Stimulated activated naive CD8-positive, alpha-beta T cell treated with anti-CD3 and anti-CD28 coated beads, Interleukin-15, amount 100 ng/mL, for 72 hours (primary cell): Measurements from ENCODE around the gene KDM7A.

Experiments
- ATAC-seq: fragments of 150-1000 bp; cut with Tn5 transposase; 2 replicates; pipeline ENCODE4 v1.10.0; 2021; ENCODE audit warnings: mild to moderate bottlenecking, moderate library complexity
- DNase-seq, 2 donors: peaks; one replicate each; pipeline ENCODE4 v3.0.0; 2021 to 2022
- H3K27ac Mint-ChIP-seq, 2 donors: one replicate each; pipeline ENCODE4 v1.8.0; 2022; ENCODE audit warnings: mild to moderate bottlenecking in 2 of 2, mixed read lengths in 2 of 2, moderate library complexity in 2 of 2
- H3K27me3 Mint-ChIP-seq: one replicate; pipeline ENCODE4 v1.8.0; 2022; ENCODE audit warnings: mixed read lengths
- H3K4me1 Mint-ChIP-seq: one replicate; pipeline ENCODE4 v1.8.0; 2022; ENCODE audit warnings: mild to moderate bottlenecking, mixed read lengths
- H3K4me3 Mint-ChIP-seq, 2 donors: one replicate each; pipeline ENCODE4 v1.8.0; 2022; ENCODE audit warnings: mild to moderate bottlenecking in 2 of 2, mixed read lengths in 2 of 2, moderate library complexity in 1 of 2
- H3K9me3 Mint-ChIP-seq, 2 donors: one replicate each; pipeline ENCODE4 v1.8.0; 2022; ENCODE audit warnings: mixed read lengths in 2 of 2

The KDM7A gene, protein sequence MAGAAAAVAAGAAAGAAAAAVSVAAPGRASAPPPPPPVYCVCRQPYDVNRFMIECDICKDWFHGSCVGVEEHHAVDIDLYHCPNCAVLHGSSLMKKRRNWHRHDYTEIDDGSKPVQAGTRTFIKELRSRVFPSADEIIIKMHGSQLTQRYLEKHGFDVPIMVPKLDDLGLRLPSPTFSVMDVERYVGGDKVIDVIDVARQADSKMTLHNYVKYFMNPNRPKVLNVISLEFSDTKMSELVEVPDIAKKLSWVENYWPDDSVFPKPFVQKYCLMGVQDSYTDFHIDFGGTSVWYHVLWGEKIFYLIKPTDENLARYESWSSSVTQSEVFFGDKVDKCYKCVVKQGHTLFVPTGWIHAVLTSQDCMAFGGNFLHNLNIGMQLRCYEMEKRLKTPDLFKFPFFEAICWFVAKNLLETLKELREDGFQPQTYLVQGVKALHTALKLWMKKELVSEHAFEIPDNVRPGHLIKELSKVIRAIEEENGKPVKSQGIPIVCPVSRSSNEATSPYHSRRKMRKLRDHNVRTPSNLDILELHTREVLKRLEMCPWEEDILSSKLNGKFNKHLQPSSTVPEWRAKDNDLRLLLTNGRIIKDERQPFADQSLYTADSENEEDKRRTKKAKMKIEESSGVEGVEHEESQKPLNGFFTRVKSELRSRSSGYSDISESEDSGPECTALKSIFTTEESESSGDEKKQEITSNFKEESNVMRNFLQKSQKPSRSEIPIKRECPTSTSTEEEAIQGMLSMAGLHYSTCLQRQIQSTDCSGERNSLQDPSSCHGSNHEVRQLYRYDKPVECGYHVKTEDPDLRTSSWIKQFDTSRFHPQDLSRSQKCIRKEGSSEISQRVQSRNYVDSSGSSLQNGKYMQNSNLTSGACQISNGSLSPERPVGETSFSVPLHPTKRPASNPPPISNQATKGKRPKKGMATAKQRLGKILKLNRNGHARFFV

DNA sequence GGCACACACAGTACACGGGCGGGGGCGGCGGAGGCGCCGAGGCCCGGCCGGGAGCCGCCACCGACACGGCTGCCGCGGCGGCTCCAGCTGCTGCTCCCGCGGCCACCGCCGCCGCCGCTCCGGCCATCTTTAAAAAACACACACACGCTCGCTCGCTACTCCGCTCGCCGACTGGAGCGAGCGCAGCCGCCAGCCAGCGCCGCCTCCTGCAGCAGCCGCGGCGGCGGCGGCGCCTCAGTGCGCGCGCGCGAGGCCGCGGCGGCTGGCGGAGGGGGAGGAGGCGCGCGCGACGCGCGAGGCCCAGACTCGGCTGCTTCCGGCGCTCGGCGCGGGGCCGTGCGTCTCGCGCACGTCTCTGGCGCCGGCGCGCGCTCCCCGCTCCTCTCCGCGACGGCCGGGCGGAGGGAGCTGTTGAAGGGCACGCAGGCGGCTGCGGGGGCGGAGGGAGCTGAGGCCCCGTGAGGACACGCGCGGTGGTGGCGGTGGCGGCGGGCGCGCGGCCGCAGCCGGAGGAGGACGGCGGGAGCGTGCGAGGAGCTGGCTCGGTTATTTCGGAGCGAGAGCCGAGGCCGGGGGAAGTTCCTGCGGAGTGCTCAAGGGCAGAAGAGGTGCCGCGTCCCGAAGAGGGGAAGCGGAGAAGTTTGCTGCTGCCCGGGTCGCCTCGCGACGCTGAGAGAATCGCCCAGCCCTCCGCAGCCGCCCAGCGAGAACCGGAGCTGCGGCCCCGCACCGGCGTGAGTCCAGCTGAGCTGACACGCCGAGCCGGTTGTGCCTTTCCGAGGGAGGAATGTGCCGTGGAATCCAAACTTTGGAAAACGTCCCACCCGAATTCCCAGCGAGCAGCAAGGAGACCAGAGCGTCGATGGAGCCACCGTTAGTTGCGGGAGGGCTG lies at the start of gene KDM7A:
TSS of gene KDM7A (minus strand) at position 173 of the 892 bp plus-strand sequence. CDS start at position 127, 46 bp downstream.
- Mint-ChIP-seq H3K4me3 (peak within 1 kb of the TSS; percentile 96 to 99), H3K27ac (peak within 1 kb of the TSS; percentile 94 to 97), H3K27me3 (peaks cover 8% of the 10 kb centered on the region), H3K9me3 (peaks cover 0 to 7% of the 10 kb centered on the region in 2 donors), H3K4me1 (peaks cover 33% of the 10 kb centered on the region)
- ATAC-seq (peak; percentile 84), DNase-seq (peak; percentile 93)

DNA sequence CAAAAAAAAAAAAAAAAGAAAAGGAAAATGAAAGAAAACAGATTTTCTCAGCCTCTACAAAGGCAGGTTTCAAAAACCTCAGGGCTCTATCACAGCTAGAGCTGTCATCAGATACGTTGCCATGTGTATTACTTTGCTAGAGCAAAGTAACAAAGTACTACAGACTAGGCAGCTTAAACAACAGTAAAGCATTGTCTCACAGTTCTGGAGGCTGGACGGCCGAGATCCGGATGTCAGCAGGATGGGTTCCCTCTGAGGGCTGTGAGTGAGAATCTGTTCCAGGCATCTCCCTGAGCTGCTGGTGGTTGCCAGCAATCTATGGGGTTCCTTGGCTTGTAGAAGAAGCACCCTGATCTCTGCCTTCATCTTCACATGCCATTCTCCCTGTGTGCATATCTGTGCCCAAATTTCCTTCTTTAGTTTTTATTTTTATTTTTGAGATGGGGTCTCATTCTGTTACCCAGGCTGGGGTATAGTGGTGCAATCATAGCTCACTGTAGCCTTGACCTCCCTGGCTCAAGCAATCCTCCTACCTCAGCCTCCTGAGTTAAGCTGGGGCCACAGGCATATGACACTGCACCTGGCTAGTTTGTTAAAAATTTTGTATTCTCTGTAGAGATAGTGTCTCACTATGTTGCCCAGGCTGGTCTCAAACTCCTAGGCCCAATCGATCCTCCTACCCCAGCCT lies 48.9 kb upstream of the KDM7A start:
- H3K4me1 Mint-ChIP-seq: peaks cover 64% of the 10 kb centered on the region
- no peaks in the 10 kb centered on the region for H3K27me3 Mint-ChIP-seq
- H3K4me3 Mint-ChIP-seq: peak overlapping the region in 1 of 2 donors; percentile 53
- H3K27ac Mint-ChIP-seq: peak overlapping the region; percentile 34 to 47
- no peaks in the 10 kb centered on the region for H3K9me3 Mint-ChIP-seq
- ATAC-seq: no peak
- DNase-seq: no peak

DNA sequence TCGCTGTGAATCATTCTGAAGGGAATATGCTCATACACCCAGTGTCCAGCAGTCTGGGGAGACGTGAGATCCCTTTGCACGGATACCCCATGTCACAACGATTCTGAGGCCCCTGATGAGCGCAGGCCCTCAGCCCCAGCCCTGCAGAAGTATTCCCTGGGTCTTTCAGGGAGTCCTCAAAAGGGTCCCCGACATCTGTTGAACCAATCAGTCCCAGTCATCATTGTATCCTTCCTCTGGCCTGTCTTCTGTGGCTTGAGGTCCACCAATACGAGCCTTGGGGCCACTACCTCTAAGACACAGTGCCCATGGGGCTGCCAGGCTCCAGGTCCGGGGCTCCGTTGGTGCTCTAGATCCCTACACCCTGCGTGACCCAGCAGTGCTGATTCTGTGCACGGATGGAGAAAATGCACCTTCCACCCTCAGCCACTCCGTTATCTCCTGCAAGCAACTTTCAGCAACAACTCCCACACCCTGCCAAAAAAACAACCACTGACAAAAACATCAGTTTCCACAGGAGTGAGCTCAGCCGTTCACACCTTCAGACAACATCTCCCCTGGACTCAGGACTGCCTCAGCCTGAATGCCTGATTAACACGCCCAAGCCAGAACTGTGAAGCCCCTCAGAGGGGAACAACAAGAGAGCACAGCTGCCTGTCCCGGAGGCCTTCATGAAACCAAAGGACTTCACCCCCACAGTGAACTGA lies 46.9 kb upstream of the KDM7A start:
- peak overlapping the region in 1 of 2 donors; percentile 61 for H3K27ac Mint-ChIP-seq
- H3K4me3 Mint-ChIP-seq: peak overlapping the region in 1 of 2 donors; percentile 50
- no peaks in the 10 kb centered on the region for H3K27me3 Mint-ChIP-seq
- peaks cover 0 to 4% of the 10 kb centered on the region in 2 donors for H3K9me3 Mint-ChIP-seq
- ATAC-seq (peak; percentile 48), DNase-seq (no peak)
- peaks cover 50% of the 10 kb centered on the region for H3K4me1 Mint-ChIP-seq

DNA sequence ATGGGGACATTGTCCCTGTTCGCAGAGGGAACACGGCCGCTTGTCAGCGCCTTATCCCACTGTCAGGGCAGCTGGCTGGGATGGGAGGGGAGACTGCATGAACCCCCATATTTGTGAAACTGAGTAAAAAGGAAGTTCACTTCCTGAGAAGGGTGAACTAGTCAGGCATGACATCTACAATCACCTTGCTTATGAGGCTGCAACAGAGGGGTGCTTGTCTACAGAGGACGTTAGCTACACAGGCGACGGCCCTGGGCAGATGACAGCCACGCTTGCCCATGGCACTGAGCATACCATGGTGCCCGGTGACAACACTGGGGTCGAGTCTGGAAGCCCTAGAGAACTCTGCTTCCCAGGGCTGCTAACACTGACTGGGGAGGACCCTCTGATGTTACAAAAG lies 46.0 kb upstream of the KDM7A start:
- H3K4me1 Mint-ChIP-seq: peaks cover 45% of the 10 kb centered on the region
- no peak for DNase-seq
- no peaks in the 10 kb centered on the region for H3K27me3 Mint-ChIP-seq
- H3K27ac Mint-ChIP-seq: no peak overlapping the region
- H3K9me3 Mint-ChIP-seq: peaks cover 0 to 13% of the 10 kb centered on the region in 2 donors
- no peak overlapping the region for H3K4me3 Mint-ChIP-seq
- no peak for ATAC-seq

DNA sequence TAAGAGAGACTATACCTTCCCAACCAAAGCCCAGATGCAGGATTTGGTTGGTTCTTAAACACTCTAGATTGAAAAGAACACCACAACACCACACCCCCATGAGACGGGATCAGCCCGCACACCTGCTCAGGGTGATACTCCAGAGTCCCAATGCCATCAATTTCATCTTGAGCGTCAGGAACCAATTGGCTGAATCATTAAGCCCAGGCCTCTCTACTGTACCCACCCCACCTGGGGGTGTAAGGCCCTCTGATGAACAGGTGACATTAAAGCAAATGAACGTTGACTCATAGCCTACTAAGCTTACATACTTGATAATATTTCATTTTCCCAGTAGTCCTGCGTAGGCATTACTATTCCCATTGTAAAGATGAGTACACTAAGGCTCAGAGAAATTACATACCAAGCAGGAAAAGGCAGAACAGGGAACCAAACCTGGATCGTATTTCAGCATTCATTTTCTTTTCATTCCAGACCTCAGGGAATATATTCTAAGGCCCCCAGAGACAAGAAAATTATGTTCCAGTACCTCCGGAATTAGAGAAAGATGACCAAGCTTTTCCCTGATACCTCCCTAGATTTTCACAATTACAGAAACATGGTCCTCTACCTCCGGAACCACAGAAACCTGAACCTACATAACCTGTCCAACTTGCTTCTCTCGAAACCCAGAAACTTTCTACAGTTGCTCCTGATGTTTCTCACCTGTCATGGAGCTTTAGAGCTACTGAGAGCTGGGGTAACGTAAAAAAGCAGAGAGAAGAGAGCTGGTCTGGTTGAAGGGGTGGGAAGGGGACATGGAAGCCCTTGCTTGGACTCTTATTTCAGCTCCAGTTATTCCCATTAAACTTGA lies 43.1 kb upstream of the KDM7A start:
- peaks cover 33% of the 10 kb centered on the region for H3K4me1 Mint-ChIP-seq
- no peaks in the 10 kb centered on the region for H3K27me3 Mint-ChIP-seq
- H3K4me3 Mint-ChIP-seq: no peak overlapping the region

DNA sequence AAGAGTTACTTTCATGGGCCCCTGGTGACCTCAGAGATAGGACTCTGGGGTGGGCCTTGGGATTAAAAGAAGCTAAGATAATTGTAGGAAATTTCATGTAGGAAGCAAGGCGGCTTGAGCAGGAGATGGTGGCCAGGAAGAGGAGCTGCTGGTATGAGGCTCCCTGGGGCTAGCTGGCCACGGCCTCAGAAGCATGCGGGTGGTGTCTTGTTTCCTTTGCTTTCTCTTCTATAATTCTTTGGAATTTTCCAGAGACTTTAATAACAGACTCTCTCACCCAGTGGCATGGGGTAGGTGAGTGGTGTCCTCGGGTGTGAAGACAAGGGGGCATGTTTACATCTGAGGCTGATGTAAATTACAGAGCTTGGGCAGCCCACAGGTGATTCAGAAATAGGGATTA lies 41.9 kb upstream of the KDM7A start:
- DNase-seq (no peak), ATAC-seq (no peak)
- H3K27me3 Mint-ChIP-seq: no peaks in the 10 kb centered on the region
- H3K4me3 Mint-ChIP-seq: no peak overlapping the region
- no peak overlapping the region for H3K27ac Mint-ChIP-seq
- peaks cover 33% of the 10 kb centered on the region for H3K4me1 Mint-ChIP-seq
- peaks cover 8 to 28% of the 10 kb centered on the region in 2 donors for H3K9me3 Mint-ChIP-seq

More for the DNA sequence above, 43.1 kb upstream of the KDM7A start:
- peaks cover 5 to 25% of the 10 kb centered on the region in 2 donors for H3K9me3 Mint-ChIP-seq
- ATAC-seq (no peak), DNase-seq (no peak)
- no peak overlapping the region for H3K27ac Mint-ChIP-seq

DNA sequence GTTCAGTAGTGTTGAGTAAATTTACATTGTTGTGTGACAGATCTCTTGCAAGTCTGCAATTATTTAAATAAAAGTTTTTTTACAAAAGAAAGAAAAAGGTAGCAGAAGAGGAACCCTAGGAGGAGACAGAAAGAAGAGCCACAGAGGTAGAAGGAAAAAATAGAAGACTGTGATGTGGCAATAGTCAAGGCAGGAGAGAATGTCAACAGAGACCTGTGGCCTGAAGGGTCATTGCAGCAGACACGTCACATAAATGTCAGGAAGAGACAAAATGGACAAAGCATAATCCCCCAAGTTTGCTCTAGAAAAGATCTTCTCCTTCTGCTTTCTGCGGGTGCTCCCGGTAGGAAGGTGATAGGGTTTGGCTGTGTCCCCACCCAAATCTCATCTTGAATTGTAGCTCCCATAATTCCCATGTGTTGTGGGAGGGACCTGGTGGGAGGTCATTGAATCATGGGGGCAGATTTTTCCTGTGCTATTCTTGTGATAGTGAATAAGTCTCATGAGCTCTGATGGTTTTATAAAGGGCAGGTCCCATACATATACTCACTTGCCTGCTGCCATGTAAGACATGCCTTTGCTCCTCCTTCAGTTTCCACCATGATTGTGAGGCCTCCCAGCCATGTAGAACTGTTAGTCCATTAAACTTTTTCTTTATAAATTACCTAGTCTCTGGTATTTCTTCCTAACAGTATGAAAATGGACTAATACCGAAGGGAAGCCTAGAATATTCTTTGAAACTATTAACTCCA lies 41.1 kb upstream of the KDM7A start:
- Mint-ChIP-seq H3K27me3 (no peaks in the 10 kb centered on the region), H3K9me3 (peaks cover 8 to 28% of the 10 kb centered on the region in 2 donors), H3K27ac (no peak overlapping the region), H3K4me3 (no peak overlapping the region), H3K4me1 (peaks cover 27% of the 10 kb centered on the region)
- ATAC-seq (no peak), DNase-seq (no peak)

DNA sequence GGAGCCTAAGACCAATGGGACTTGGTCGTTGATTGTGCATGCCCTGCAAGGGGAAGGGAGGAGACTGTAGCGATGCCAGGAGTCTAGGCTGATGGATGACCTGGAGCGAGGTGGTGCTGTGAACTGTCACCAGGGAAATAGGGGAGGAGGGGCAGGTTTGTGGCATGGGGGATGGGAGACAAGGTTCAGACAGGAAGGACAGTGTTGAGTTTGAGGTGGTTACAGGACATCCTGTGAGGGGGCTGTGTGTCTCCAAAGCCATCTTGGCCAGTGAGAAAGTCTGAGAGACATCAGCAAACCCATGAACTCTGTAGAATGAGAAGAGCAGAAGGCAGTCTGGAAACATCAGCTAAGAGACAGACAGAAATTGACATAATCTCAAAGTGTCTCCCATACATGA lies 38.5 kb upstream of the KDM7A start:
- Mint-ChIP-seq H3K9me3 (peaks cover 8 to 28% of the 10 kb centered on the region in 2 donors), H3K4me1 (peaks cover 40% of the 10 kb centered on the region), H3K4me3 (no peak overlapping the region), H3K27me3 (no peaks in the 10 kb centered on the region), H3K27ac (peak overlapping the region in 1 of 2 donors; percentile 5)
- ATAC-seq: no peak
- DNase-seq: no peak

DNA sequence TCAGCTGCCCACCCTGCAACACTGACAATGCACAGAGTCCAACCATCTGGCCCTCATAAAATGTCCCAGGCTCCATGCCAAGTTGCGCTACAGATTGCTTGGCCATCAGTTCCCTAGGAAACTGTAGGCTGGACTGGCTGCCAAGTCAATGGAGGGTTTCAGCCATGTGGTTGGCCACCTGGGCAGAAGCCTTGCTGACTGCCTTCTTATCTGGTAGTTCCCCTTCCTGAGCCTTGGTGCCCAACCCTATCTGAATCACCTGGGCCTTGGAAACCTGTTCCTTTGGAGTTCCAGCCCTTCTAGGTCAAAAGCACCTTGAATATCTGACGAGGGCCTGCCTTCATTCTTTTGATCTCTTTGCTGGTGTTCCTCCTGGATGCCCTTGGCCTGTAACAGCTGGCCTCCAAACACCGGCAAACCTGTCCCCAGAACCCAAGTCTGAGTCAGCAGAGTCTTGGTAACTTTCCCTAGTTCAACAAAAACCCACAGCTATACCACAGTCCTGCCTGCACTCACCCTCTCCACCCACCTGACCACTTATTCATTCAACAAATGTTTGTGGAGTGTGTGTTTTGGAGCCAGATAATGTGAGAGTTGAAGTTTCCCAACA lies 37.4 kb upstream of the KDM7A start:
- DNase-seq: no peak
- Mint-ChIP-seq H3K27me3 (no peaks in the 10 kb centered on the region), H3K9me3 (peaks cover 8 to 28% of the 10 kb centered on the region in 2 donors), H3K27ac (peak overlapping the region in 1 of 2 donors; percentile 47), H3K4me3 (no peak overlapping the region), H3K4me1 (peaks cover 49% of the 10 kb centered on the region)
- ATAC-seq: peak; percentile 72

DNA sequence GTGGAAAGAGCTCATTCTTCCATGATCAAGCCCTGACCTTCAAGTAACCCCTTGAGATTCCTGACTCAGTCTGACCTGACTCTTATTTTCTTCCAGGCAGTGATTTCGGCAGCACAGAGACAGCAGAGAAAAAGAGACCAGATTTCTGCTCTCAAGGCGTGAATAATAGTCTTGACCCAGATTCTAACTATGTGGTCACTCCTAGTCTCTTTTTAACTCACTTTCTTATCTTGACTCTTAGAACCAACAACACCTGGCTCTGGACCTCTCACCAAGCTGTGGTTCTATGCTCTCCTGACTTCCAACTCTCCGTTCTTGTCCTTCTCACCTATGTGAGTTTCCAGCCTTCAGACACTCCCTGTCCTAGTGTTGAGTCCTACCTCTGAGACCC lies 36.9 kb upstream of the KDM7A start:
- Mint-ChIP-seq H3K4me3 (no peak overlapping the region), H3K9me3 (peaks cover 8 to 24% of the 10 kb centered on the region in 2 donors), H3K4me1 (peaks cover 49% of the 10 kb centered on the region), H3K27me3 (no peaks in the 10 kb centered on the region), H3K27ac (no peak overlapping the region)
- ATAC-seq (no peak), DNase-seq (no peak)

DNA sequence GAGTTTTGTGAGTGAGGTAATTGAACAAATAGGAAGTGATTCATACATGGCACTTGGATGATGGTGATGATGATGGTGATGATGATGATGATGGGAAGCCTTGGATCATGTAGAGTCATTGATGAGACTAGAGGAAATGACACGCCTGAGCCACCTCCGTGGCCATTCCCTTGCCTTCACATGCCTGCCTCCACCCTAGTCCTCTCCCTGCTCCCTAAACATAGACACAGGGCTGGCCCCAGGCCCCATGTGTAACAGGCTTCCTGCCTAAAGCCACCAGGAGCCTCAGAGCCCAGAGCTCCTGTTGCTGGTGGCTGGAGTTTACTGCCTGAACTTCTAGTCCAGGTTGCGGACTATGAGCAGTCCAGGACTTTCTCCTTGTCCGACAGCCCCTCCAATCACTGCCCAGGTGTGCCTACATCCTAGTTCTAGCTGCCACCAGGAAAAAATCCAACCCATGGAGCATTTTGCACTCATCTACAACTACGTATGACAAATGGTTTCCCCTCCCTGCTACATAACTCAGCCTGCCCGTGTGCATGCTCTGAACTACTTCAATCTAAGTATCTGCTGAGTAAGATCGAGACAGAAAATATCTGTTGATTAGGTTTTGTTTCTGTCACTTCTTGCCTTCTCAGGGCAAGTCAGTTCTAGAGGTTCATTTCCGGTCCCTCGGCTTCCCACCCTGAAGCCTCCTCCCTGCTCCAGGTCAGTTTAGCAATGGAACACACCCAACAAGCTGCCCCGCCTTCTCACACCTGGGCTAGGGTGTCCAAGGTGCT lies 35.5 kb upstream of the KDM7A start:
- DNase-seq (no peak), ATAC-seq (peak; percentile 49)
- peak overlapping the region in 1 of 2 donors; percentile 53 for H3K27ac Mint-ChIP-seq
- peaks cover 56% of the 10 kb centered on the region for H3K4me1 Mint-ChIP-seq
- H3K9me3 Mint-ChIP-seq: peaks cover 8 to 10% of the 10 kb centered on the region in 2 donors
- no peaks in the 10 kb centered on the region for H3K27me3 Mint-ChIP-seq
- H3K4me3 Mint-ChIP-seq: no peak overlapping the region

DNA sequence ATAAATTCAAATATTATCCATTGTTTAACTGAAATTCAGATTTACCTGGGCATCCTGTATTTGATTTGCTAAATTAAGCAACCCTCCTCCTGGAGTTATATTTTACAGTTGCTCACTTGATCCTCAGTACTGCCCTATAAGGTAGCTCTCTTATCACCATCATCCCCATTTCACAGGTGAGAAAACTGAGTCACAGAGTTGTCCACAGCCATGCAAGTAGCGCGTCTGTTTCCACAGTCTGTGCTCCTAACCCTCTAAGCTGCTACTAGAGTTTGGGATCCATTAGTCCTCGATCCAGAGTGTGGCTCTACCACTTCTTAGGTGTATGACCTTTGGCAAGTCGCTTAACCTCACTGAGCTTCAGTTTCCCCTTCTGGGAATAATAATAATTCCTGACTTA lies 34.9 kb upstream of the KDM7A start:
- peaks cover 8 to 9% of the 10 kb centered on the region in 2 donors for H3K9me3 Mint-ChIP-seq
- H3K4me1 Mint-ChIP-seq: peaks cover 61% of the 10 kb centered on the region
- H3K27ac Mint-ChIP-seq: no peak overlapping the region
- ATAC-seq (no peak), DNase-seq (no peak)
- H3K27me3 Mint-ChIP-seq: no peaks in the 10 kb centered on the region
- no peak overlapping the region for H3K4me3 Mint-ChIP-seq
